ENCODE data around the gene TMEFF1.
"Not testable (repeated sequence)": the region's sequence is repeated elsewhere in the genome, so short reads cannot be mapped to it uniquely, and the experiment has no call there.

TMEFF1 gene

DNA sequence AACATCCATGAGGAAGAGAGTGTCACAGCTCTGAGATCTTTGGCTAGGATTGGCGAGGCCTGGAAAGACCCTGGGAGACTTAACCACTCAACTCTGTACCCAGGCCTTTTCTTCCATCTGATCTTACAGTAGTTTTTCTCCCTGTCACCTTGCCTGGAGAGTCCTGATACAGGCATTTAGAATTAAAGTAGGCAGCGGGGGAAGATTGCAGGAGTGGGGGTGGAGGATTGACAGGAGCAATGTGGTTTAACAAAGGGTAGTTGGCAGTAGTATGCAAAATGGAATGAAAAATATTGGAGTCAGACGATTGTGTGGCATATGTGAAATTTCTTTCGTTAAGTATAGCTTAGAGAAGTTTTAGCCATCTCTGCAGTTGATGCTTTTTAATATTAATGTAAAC is 16.9 kb downstream of the TMEFF1 start:
- DNase-seq (ENCODE audit: low read depth in 1 of 2, low spot score in 1 of 2) = no peak

DNA sequence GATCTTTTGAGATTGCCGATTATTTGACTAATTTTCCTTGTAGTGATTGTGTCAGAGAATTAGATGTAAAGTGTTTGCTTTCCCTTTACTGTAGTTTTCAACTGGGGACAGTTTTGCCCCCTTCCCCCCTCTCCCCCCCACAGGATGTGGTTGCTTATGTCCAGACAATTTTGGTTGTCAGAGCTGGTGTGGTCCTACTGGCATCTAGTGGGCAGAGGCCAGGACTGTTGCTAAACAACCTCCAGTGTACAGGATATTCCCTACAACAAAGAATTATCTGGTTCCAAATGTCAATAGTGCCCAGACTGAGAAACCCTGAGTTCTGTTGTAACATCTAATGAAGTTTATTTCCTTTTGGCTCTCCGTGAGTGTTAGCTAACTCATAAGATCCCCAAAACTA is 20.0 kb downstream of the TMEFF1 start:
- no peak for DNase-seq (ENCODE audit: low read depth in 1 of 2, low spot score in 1 of 2)

DNA sequence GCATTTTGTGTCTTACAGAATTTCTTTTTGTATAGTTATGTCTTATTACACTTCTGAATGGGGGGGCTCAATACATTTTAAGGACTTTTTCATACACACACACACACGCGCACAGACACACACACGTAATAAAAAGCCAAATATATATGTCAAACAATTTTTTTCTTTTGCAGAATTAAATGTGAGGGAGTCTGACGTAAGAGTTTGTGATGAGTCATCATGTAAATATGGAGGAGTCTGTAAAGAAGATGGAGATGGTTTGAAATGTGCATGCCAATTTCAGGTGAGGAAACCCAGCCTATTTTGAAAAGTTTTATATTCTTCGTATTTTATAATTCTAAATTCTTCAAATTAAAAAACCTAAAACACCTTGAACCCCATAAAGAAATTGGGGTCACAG is 25.6 kb downstream of the TMEFF1 start:
- no peak for DNase-seq (ENCODE audit: low read depth in 1 of 2, low spot score in 1 of 2)

DNA sequence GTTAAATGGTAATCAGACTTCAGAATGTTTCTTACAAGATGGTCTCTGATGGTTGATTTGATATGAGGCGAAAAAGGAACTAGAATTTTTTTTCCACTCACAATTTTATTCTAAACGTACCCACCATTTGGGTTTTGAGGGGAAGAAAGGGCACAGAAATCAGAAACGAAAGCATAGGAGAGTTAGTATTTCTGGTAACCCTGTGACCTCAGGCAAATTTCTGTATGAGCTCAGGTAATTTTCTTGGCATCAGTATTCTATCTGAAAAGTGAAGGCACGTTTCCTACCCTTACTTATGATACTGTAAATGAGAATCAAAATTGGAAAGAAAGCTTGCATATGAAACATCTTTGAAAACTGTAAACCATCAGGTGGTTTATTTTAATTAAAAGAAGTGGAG is 26.5 kb downstream of the TMEFF1 start:
- no peak for DNase-seq (ENCODE audit: low read depth in 1 of 2, low spot score in 1 of 2)

DNA sequence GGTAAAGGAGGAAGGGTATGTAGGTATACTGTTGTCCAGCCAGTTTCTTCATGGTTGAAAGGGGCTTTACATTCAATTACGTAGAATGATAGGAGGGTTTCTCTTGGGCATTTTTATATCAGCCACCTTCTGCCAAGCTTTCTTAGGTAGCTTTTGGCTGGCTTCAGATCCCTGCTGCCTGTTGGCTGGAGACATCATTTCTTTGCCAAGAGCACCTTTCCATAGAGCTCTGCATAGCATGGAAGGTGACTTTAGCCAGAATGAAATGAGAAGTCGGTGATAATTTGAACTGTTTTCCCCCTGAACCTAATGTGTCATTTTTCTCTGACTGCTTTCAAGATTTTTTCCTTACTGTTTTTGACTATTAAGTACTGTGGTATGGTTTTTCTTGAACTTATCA is 26.9 kb downstream of the TMEFF1 start:
- DNase-seq (ENCODE audit: low read depth in 1 of 2, low spot score in 1 of 2) = no peak

DNA sequence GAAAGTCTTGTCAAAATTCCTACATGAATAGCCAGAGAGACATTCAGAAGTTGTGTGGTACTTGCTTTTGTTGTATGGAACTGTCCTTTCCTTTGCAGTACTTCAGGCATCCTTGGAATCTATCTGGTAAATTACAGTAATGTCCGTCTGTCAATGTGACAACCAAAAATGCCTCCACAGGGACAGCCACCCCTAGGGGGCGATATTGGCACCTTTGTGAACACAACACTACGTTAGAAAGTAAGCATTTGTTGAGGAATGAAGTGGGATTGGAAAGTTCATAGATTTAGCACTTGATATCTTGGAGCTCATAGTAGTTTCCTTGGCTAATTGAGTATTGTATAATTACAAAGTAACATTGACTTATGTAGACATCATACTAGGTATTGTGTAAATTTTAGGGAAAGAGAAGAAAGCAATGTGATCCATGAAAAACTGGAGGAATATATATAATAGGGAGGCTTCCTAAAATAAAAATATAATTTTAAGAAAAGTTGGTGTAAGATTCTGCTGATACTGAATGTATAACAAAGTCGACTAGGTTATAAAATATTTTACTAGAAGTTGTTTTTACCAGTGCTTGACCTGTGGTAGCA is 32.7 kb downstream of the TMEFF1 start:
- peak in 1 of 2 donors; percentile 41 for DNase-seq (ENCODE audit: low read depth in 1 of 2, low spot score in 1 of 2)

DNA sequence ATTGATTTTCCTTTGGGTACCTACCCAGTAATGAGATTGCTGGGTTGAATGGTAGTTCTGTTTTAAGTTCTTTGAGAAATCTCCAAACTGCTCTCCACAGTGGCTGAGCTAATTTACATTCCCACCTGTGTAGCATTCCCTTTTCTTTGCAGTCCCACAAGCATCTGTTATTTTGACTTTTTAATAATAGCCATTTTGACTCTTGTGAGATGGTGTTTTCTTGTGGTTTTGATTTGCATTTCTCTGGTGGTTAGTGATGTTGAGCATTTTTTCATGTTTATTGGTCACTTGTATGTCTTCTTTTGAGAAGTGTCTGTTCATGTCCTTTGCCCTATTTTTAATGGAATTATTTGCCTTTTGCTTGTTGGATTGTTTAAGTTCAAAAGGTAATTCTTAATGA is 34.4 kb downstream of the TMEFF1 start:
- not testable (repeated sequence) for DNase-seq (ENCODE audit: low read depth in 1 of 2, low spot score in 1 of 2)

DNA sequence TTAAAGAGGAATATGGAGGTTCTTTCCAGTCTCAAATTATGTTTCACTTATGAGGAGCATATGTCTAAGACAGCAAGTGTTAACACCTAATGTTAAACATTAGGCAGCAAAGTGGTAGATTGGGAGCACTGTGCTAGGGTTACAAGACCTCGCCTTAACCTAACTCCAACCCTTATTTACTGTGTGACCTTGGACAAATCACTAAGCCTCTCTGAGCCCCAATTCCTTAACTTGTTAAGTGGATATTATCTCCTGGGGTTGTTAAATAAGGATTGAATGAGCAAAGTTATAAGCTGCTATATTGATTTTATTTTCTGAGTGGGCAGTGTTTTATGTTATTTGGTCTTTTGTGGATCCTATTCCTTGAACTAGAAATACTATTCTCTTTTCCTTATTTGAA is 38.3 kb downstream of the TMEFF1 start:
- no peak for DNase-seq (ENCODE audit: low read depth in 1 of 2, low spot score in 1 of 2)

DNA sequence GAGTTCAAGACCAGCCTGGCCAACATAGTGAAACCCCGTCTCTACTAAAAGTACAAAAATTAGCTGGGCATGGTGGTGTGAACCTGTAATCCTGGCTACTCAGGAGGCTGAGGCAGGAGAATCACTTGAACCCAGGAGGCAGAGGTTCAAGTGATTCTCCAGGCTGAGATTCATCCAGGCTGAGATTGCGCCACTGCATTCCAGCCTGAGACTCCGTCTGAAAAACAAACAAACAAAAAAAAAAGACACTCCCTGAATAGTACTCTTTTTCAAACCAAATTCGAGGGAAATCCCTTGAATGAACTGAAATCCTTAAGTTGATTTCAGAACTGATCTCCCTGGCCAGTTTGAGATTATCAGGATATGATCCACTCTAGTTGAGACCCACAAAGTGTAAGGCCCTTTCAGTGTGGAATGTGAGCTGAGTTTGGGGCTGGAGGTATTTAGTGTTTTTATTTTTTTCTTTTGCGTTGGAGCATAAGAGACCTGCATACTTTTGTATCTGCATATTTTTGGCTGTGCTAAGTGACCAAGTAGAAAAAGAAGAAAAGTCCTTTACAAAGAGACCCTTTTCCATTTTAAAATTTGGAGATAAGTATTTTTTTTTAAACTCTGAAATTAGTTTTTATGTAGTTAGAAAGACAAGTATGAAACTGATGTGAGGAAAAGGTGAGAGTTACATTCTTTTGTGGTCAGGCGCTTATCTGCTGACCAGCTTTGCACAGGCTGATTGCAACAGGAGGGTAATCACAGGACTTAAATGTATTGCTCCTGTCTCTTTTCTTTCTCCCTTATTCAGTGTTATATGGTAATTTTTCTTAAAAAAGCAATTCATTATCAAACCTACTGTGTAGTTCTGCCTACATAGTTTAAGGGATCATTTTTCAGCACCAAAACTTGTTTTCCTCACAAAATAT is 42.9 kb downstream of the TMEFF1 start:
- no peak for DNase-seq (ENCODE audit: low read depth in 1 of 2, low spot score in 1 of 2)

DNA sequence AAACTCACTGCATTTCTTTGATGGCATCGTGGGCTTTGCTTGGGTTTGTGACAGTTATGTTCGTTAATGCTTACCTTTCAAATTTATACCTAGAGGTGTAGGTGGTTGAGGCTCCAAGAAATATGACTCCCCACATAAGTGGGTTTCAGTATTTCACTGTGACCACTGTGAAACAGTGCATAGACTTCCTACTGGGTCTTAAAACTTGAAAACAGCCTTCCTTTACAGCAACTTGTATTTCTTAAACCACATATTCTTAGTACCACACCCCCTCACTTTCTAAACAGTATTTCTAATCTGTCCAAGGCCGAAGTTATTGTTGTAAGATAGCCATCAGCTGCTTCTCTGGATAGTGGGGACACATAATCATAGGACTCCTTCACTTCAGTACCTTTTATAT is 48.3 kb downstream of the TMEFF1 start:
- DNase-seq (ENCODE audit: low read depth in 1 of 2, low spot score in 1 of 2) = no peak

DNA sequence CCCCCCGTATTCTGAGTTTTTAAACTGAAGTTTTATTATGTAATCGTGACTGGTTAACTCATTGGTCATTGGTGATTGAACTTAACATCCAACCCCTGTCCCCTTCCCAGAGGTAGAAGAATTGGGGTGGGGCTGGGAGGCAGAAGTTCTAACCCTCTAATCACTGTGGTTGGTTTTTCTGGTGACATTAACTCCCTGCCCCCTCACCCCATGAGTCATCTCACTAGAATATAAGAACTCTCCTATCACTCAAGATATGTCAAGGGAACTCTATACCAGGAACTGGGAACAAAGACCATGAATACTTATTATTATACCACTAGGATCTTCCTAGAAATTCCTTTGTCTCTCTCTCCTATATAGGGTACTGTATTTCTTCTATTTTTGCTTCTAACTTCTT is 52.6 kb downstream of the TMEFF1 start:
- no peak for DNase-seq (ENCODE audit: low read depth in 1 of 2, low spot score in 1 of 2)

DNA sequence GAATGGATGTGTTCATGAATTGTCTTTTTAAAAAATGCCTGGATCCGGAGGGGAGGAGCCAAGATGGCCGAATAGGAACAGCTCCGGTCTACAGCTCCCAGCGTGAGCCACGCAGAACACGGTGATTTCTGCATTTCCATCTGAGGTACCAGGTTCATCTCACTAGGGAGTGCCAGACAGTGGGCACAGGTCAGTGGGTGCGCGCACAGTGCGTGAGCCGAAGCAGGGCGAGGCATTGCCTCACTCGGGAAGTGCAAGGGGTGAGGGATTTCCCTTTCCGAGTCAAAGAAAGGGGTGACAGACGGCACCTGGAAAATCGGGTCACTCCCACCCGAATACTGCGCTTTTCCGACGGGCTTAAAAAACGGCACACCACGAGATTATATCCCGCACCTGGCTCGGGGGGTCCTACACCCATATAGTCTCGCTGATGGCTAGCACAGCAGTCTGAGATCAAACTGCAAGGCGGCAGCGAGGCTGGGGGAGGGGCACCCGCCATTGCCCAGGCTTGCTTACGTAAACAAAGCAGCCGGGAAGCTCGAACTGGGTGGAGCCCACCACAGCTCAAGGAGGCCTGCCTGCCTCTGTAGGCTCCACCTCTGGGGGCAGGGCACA is 54.3 kb downstream of the TMEFF1 start:
- DNase-seq (ENCODE audit: low read depth in 1 of 2, low spot score in 1 of 2) = not testable (repeated sequence)

DNA sequence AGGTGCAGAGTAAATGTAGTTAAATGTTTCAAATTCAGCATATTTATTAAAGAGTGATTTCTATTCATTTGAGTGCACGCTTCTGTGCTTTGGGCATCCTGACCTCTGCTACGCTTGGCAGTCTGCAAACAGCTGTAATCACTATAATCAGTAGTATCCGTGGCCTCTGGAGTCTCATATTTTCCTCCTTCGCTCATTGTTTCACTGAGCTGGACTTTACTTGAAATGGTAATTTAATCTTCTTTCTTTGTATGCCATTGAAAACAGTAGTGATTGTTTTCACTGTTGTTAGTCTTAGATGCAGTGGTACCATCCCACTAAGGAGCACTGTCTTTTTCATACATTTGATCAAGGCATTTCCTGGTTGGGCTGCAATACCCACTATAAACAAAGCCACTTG is 61.5 kb downstream of the TMEFF1 start:
- DNase-seq (ENCODE audit: low read depth in 1 of 2, low spot score in 1 of 2) = no peak

DNA sequence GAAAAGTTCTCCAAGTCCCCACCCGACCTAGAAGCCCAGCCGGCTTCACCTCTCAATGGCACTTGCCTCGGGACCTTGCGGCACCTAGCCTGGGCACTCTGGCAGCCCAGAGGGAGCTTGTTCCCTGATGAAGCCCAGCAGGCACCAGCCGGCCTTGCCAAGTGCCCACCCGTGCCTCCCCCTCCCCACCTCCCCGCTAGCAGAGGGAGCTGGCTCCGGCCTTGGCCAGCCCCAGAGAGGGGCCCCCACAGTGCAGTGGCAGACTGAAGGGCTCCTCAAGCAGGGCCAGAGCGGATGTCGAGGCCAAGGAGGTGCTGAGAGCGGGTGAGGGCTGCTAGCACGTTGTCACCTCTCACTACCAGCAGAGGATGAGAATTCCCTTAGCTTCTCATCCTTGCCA is 67.4 kb downstream of the TMEFF1 start:
- no peak for DNase-seq (ENCODE audit: low read depth in 1 of 2, low spot score in 1 of 2)

DNA sequence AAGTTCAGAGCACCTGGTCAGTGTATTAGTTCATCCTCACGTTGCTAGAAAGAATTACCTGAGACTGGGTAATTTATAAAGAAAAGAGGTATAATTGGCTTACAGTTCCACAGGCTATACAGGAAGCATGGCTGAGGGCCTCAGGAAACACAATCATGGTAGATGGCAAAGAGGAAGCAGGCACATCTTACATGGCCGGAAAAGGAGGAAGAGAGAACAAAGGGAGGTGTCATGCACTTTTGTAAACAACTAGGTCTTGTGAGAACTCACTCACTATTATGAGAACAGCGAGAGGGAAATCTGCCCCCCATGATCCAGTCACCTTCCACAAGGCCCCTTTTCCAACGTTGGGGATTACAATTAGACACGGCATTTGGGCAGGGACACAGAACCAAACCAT is 76.1 kb downstream of the TMEFF1 start:
- DNase-seq (ENCODE audit: low read depth in 1 of 2, low spot score in 1 of 2) = no peak

DNA sequence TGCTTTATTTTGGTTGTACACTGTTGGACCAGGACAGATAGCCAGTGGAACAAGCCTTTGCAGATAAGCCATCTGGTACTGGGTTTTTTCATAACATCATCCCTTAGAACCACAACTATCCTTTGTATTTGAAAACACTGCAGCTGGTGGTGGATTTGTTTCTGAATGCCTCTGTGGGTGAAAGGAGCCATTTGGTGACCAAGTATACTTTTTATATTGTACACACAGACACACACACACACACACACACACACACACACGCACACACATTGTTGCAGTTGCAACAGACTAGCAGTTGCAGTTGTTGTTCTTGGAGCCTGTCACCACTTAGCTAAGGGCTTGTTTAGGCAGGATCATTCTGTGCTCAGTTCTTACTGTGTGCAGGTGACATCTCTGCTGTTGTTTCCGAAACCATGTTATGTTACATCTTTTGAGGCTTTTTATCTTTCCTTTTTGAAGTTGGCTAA is 82.0 kb downstream of the TMEFF1 start:
- no peak for DNase-seq (ENCODE audit: low read depth in 1 of 2, low spot score in 1 of 2)

DNA sequence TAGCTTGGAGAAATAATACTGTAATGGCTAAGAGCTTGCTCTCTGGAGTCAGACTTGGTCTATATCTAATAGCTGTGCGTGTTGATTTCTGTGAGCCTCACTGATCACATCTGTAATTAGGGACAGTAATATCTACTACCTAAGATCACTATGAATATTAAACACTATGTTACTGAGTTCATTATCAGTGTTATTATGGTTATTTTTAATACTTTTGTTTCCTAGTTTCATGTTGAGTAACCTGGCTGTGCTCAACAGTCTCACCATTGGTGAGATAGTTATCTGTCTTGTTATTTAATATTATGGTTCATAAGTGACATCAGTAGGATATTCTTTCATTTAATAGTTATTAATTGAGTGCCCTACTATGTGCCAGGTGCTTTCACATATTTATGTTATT is 82.5 kb downstream of the TMEFF1 start:
- DNase-seq (ENCODE audit: low read depth in 1 of 2, low spot score in 1 of 2) = no peak

DNA sequence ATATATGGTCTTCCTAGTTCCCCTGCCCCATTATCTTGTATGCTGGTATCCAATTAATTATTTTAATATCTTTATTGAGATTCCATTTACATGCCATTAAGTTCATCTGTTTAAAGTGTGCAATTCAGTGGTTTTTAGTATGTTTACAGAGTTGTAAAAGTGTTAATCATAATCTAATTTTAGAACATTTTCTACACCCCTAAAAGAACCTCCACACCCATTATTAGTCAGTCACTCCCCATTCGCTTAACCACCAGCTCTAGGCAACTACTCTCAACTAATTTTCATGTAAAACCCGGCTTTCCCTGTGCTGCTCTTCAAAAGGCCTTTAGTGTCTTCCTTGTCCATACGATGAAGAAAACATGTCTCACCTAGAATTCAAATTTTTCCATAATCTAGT is 84.1 kb downstream of the TMEFF1 start:
- DNase-seq (ENCODE audit: low read depth in 1 of 2, low spot score in 1 of 2) = no peak

DNA sequence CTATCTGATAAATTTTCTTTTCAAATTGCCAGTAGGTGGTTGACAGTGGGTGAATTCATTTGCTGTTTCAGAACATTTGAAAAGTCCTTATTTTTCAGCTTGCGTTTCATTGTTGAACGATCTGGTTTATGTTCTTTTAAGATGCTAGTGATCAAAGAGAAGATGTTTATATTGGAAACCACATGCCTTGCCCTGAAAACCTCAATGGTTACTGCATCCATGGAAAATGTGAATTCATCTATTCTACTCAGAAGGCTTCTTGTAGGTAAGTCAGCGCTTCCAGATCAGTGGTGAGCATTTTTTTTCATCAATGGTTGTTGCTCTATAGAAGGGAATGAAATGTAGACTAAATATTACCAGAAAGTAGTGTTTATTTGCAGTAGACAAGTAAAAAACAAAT is 88.3 kb downstream of the TMEFF1 start:
- no peak for DNase-seq (ENCODE audit: low read depth in 1 of 2, low spot score in 1 of 2)

DNA sequence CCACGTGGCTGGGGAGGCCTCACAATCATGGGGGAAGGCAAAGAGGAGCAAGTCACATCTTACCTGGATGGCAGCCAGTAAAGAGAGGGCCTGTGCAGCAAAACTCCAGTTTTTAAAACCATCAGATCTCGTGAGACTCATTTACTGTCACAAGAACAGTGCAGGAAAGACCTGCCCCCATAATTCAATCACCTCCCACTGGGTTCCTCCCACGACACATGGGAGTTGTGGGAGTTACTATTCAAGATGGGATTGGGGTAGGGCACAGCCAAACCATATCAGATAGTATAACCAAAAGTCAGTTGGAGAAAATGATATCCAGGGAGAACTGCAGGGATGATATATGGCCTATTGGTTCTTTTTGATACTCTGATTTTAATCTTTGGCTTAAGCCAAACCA is 94.9 kb downstream of the TMEFF1 start:
- DNase-seq (ENCODE audit: low read depth in 1 of 2, low spot score in 1 of 2) = no peak

DNA sequence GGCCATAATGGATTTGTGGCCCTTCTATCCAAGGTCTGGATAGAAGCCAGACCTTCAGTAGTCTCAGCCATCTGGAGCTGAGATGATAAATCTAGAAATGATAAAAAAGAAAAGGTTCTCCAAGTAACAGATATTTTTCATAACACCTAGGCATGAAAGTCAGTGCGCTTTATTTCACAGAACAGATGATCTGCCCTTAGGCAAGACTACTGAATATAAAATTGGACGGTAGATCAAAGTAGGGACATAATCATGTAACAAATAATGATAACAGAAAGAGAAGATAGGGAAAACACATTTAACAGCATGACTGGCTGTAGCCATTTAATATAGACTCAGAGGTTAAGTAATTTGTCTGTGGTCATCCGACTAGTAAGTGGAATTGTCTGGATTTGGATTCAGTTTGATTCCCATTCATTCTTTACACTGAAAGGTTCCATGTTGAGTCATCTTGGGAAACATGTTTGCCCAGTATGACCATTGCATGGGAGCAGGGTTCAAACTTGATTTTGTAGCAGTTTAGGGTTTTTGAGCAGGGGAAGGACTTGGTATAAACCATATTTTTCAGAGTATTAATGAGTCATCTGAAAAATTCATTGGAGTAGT is 100.8 kb downstream of the TMEFF1 start:
- no peak for DNase-seq (ENCODE audit: low read depth in 1 of 2, low spot score in 1 of 2)

DNA sequence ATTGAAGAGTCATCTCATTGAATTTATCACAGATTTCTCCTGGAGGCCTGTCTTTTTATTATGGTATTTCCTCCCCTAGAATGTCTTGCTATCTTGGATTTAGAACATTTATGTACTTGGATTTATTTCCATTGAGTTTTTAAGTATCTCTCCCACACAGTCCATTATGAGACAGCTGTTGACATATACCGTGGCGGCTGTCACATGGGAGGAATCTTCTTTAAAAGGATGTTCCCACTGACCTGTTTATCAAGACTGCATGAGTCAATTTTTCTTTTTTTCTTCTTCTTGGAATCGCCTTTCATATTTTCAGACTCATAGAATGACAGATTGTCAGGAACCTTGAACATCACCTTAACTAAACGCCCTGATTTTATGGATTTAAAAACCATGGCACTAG is 102.1 kb downstream of the TMEFF1 start:
- no peak for DNase-seq (ENCODE audit: low read depth in 1 of 2, low spot score in 1 of 2)
